NCI-H2196 (cell line): ENCODE data around the gene SPATC1L.

Experiments
- DNase-seq: peaks from one replicate; lab custom pipeline; 2025; ENCODE audit not compliant: unreplicated experiment; lab: John Stamatoyannopoulos, UW

Gene SPATC1L

DNA sequence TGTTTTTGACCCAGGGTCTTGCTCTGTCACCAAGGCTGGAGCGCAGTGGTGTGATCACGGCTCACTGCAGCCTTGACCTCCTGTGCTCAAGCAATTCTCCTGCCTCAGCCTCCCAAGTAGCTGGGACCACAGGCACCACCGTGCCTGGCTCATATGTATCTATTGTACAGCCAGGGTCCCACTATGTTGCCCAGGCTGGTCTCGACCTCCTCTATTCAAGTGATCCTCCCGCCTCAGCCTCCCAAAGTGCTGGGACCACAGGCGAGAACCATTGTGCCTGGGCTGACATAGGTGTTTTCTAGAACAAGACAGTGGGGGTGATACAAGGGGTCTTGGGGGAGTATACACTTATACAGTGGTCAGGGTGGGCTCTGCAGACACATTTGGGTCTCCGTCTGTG is 46.4 kb downstream of the SPATC1L start:
- no peak for DNase-seq

- DNase-seq: no peak
Observed at GRCh38 chr21:46136739-46137349, 47.4 kb downstream of the SPATC1L start.

- no peak for DNase-seq
Observed at GRCh38 chr21:46135782-46136395, 48.4 kb downstream of the SPATC1L start.

GRCh38 chr21:46131838-46132651 is 52.2 kb downstream of the SPATC1L start:
- no peak for DNase-seq

- no peak for DNase-seq
Observed at GRCh38 chr21:46131588-46131837, 52.7 kb downstream of the SPATC1L start.

DNA sequence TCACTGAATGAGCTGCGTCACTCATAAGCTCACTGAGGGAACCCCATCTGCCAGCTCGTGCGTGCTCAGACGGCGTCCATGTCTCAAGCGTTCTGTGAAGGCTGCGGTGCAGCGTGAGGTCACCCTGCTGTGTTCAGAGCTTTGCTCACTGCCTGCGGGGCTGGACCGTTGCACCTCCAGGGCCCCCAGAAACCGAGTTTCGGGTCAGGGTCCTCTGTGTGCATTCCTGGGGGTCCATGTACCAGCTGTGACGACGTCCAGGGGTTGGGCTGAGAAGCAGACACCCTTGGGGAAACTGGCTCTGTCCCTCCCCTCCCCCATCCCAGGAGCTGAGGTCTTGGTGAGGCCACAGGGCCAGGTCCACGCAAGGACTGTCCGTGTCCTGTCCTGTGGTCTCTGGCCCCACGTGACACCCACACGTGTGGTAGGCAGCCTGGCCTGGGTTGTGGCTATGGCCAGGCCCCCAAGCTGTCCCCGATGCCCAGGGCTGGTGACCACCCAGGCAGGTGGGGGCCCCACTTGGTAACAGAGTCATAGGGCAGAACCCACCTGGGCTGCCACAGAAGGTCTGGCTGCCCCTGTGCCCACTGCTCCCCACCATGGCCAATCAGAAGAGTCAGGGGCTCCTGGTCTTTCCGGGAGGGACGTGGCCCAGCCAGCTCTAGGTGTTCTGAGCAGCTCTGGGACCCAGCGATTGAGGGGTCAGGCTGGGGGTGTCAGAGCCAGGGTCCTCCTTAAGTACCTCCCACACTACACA is 53.2 kb downstream of the SPATC1L start:
- no peak for DNase-seq

DNA sequence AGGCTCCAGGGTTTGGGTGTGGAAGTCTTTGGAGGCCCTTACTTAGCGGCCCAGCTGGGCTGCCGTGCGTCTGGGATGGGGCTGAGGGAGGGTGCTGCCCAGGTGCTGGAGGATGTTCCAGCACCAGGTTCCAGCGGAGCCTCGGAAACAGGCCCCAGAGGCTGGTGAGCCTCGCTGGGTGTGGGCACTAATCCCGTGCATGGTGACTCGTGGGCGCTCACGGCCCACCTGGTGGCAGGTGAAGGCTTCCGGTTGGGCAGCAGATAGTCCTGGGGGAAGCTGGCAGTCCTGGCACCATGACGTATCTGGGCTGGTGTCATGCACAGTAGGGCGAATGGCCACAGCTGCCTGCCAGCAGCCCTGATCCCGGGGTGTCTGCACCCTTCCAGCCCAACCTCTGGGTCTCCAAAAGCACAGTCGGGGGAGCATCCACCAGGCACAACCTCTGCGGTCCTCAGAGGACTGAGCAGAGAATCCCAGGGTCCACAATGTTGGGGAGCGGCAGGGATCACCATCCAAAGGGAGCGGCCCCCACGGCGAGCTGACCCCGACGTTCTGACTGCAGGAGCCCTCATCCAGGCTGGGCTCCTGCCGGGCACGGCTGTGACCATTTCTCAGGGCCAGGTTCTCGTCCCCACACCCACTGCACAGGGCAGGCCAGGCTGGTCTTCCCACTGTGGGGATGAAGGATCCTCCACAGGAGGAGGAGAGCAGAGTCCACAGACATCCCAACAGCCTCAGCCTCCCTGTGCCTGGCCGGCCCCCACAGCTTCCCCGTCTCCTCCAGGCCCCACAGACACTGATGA is 54.2 kb downstream of the SPATC1L start:
- DNase-seq: no peak

GRCh38 chr21:46128933-46129571 is 55.2 kb downstream of the SPATC1L start:
- no peak for DNase-seq

GRCh38 chr21:46128106-46128932 is 55.9 kb downstream of the SPATC1L start:
- no peak for DNase-seq

GRCh38 chr21:46127239-46128105 is 56.8 kb downstream of the SPATC1L start:
- DNase-seq: no peak

- DNase-seq: no peak
Observed at GRCh38 chr21:46126309-46127238, 57.7 kb downstream of the SPATC1L start.

DNA sequence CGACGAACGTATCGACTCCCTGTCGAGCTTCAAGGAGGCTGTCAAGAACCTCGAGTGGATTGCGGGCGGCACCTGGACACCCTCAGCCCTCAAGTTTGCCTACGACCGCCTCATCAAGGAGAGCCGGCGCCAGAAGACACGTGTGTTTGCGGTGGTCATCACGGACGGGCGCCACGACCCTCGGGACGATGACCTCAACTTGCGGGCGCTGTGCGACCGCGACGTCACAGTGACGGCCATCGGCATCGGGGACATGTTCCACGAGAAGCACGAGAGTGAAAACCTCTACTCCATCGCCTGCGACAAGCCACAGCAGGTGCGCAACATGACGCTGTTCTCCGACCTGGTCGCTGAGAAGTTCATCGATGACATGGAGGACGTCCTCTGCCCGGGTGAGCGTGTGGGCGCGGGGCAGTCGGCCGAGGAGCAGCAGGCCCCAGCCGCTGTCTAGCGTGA is 58.4 kb downstream of the SPATC1L start:
- DNase-seq: no peak

GRCh38 chr21:46124926-46125845 is 59.1 kb downstream of the SPATC1L start:
- no peak for DNase-seq

DNA sequence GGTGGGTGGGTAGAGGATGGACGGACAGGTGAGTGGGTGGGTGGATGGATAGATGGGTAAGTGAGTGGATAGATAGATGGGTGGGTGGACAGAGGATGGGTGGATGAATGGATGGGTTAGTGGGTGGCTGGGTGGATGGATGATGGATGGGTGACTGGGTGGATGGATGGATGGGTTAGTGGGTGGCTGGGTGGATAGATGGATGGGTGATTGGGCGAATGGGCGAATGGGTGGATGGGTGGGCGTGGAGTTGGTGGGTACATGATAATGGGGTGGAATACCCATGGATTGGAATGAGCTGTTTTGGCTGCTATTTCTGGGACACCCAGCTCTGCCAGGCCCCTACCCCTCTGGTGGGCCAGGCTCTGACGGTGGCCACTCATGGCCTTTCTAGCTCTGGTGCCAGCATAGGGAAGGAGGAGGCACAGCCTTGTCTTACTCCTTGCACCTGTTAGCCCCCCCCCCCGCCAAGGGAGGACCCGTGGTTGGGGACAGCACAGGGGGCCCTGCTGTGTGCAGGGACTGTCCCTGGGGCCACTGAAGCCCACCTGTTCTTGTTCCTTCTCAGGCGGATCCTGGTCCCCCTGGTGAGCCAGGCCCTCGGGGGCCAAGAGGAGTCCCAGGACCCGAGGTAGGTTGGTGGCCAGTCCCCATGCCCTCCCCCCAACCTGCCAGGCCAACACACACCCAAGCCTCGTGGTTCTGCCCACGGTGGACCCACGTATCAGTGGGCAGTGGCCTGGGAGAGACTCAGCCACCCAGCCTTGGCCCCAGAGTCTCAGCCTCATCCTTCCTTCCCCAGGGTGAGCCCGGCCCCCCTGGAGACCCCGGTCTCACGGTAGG is 60.0 kb downstream of the SPATC1L start:
- DNase-seq: no peak
